Caco-2 (cell line): Measurements from ENCODE around the gene ST6GAL1. TPM values are rescaled to one million over a fixed set of nuclear protein-coding genes. Genes with fewer than 3 reads are reported as not detected.

Experiments used
- BruUV-seq: library from RNA; stranded (reverse); fragments of 400-500 nt; replicated peaks from 2 replicates; lab custom pipeline; 2021; lab: Mats Ljungman, UMichigan
- CTCF ChIA-PET: fragments of 300-600 bp; sonication (Branson Sonifier 250); formaldehyde crosslinking; loops from one replicate; lab custom pipeline; 2022; ENCODE audit warnings: antibody characterized with exemption; lab: Charles Lee
- POLR2A ChIA-PET: fragments of 300-600 bp; sonication (Branson Sonifier 250); formaldehyde crosslinking; loops from one replicate; lab custom pipeline; 2022; ENCODE audit warnings: antibody characterized with exemption; lab: Charles Lee
- DNase-seq, 2 experiments: peaks; one replicate each; pipeline versions ENCODE4 v3.0.0 to v3.0.0-alpha.2; 2020 to 2022
- H3K27me3 ChIP-seq: replicated peaks from 2 replicates; pipeline ENCODE4 v1.6.0; 2011; ENCODE audit warnings: low read length; ENCODE audit not compliant: control insufficient read depth, insufficient read depth
- H3K36me3 ChIP-seq: 2 replicates; pipeline ENCODE4 v1.5.1; 2011; ENCODE audit warnings: low read length; ENCODE audit not compliant: control insufficient read depth, insufficient read depth
- H3K4me1 ChIP-seq: fragments of 250-450 bp; sonication (Bioruptor Pico); 2 replicates; pipeline ENCODE4 v1.5.1; 2020; ENCODE audit warnings: mild to moderate bottlenecking
- H3K4me3 ChIP-seq: 2 replicates; pipeline ENCODE4 v1.5.1; 2011; ENCODE audit warnings: low read depth, mild to moderate bottlenecking, control low read depth, low read length
- H3K9me3 ChIP-seq: fragments of 250-450 bp; sonication (Bioruptor Pico); 2 replicates; pipeline ENCODE4 v1.5.1; 2020; ENCODE audit warnings: mild to moderate bottlenecking, moderate library complexity
- H3K27ac Mint-ChIP-seq: one replicate; pipeline ENCODE4 v1.8.0; 2022; ENCODE audit warnings: mixed read lengths; ENCODE audit not compliant: unreplicated experiment
- H3K27me3 Mint-ChIP-seq: one replicate; pipeline ENCODE4 v1.8.0; 2022; ENCODE audit warnings: mixed read lengths; ENCODE audit not compliant: insufficient read depth, unreplicated experiment
- H3K36me3 Mint-ChIP-seq: one replicate; pipeline ENCODE4 v1.8.0; 2022; ENCODE audit warnings: mild to moderate bottlenecking, mixed read lengths; ENCODE audit not compliant: insufficient read depth, unreplicated experiment
- H3K4me1 Mint-ChIP-seq: one replicate; pipeline ENCODE4 v1.8.0; 2022; ENCODE audit warnings: low read depth, mixed read lengths; ENCODE audit not compliant: unreplicated experiment
- H3K4me3 Mint-ChIP-seq: one replicate; pipeline ENCODE4 v1.8.0; 2022; ENCODE audit warnings: mild to moderate bottlenecking, moderate library complexity, mixed read lengths; ENCODE audit not compliant: unreplicated experiment
- H3K9me3 Mint-ChIP-seq: one replicate; pipeline ENCODE4 v1.8.0; 2022; ENCODE audit warnings: mixed read lengths; ENCODE audit not compliant: unreplicated experiment
- CTCF ChIP-seq, 2 experiments: fragments of 200-600 bp in 1 of 2; IDR thresholded peaks; 1 replicate in 1 of 2; 2 replicates in 1 of 2; pipeline versions ENCODE4 v1.5.1 to v1.8.0; 2011 to 2022; ENCODE audit warnings: antibody characterized with exemption in 1 of 2, control low read depth in 1 of 2, inconsistent platforms in 1 of 2, low read depth in 1 of 2, low read length in 1 of 2, mild to moderate bottlenecking in 1 of 2, moderate library complexity in 1 of 2; ENCODE audit not compliant: insufficient read depth in 1 of 2, severe bottlenecking in 1 of 2, unreplicated experiment in 1 of 2
- intact Hi-C: fragments of 100-400 bp; cut with micrococcal nuclease; formaldehyde crosslinking; loops from one replicate; pipeline ENCODE4 v1.10.0; 2022; ENCODE audit not compliant: unreplicated experiment
- total RNA-seq: library from RNA; stranded (reverse); gene quantifications from 2 replicates; pipeline ENCODE4 v1.2.3, GENCODE V29; 2022

Gene ST6GAL1
- total RNA-seq, 1 experiment from 2014 or later: 34.6 TPM

GRCh38 chr3:186985661-186986364 is 55.5 kb downstream of the ST6GAL1 start:
- Histone ChIP-seq H3K4me3 (no peak overlapping the region), H3K27me3 (no peaks in the 10 kb centered on the region), H3K9me3 (no peaks in the 10 kb centered on the region), H3K36me3 (no peaks in the 10 kb centered on the region), H3K4me1 (peaks cover 16% of the 10 kb centered on the region)
- no TSS peak for BruUV-seq
- ChIA-PET CTCF (no interaction called here), POLR2A (no interaction called here)
- Mint-ChIP-seq H3K27ac (no peak overlapping the region), H3K36me3 (peaks cover 3% of the 10 kb centered on the region), H3K4me3 (no peak overlapping the region), H3K4me1 (peaks cover 26% of the 10 kb centered on the region), H3K27me3 (no peaks in the 10 kb centered on the region), H3K9me3 (no peaks in the 10 kb centered on the region)
- DNase-seq: no peak
- intact Hi-C loops: loop anchor here (10.0 kb wide), 1 partner anchor 179 kb away; no protein-coding TSS in a partner anchor
- no peak for TF ChIP-seq CTCF (IDR thresholded peaks at IDR 0.05; ENCODE audit: insufficient read depth in 1 of 2, low read depth in 1 of 2, low read length in 1 of 2, severe bottlenecking in 1 of 2, unreplicated experiment in 1 of 2)

GRCh38 chr3:186986406-186986805 is 56.1 kb downstream of the ST6GAL1 start:
- no TSS peak for BruUV-seq
- H3K4me3 Mint-ChIP-seq: no peak overlapping the region
- no peaks in the 10 kb centered on the region for H3K27me3 Mint-ChIP-seq
- no peak for DNase-seq
- H3K9me3 ChIP-seq: no peaks in the 10 kb centered on the region
- peaks cover 16% of the 10 kb centered on the region for H3K4me1 ChIP-seq
- POLR2A ChIA-PET: no interaction called here
- no peaks in the 10 kb centered on the region for H3K27me3 ChIP-seq
- H3K36me3 Mint-ChIP-seq: no peaks in the 10 kb centered on the region
- no peaks in the 10 kb centered on the region for H3K36me3 ChIP-seq
- TF ChIP-seq CTCF (IDR thresholded peaks at IDR 0.05; ENCODE audit: insufficient read depth in 1 of 2, low read depth in 1 of 2, low read length in 1 of 2, severe bottlenecking in 1 of 2, unreplicated experiment in 1 of 2): no peak
- CTCF ChIA-PET: no interaction called here
- H3K27ac Mint-ChIP-seq: no peak overlapping the region
- H3K4me3 ChIP-seq: no peak overlapping the region
- no peaks in the 10 kb centered on the region for H3K9me3 Mint-ChIP-seq
- intact Hi-C loops: loop anchor here (10.0 kb wide), 1 partner anchor 178 kb away; no protein-coding TSS in a partner anchor
- peaks cover 21% of the 10 kb centered on the region for H3K4me1 Mint-ChIP-seq

GRCh38 chr3:186986816-186987215 is 56.5 kb downstream of the ST6GAL1 start:
- ChIA-PET CTCF (no interaction called here), POLR2A (no interaction called here)
- H3K36me3 ChIP-seq: no peaks in the 10 kb centered on the region; the same call in 1 of the 2 replicates
- H3K4me1 Mint-ChIP-seq: peaks cover 21% of the 10 kb centered on the region
- DNase-seq: no peak
- H3K4me3 Mint-ChIP-seq: no peak overlapping the region
- no TSS peak for BruUV-seq
- H3K9me3 ChIP-seq: no peaks in the 10 kb centered on the region
- H3K27me3 Mint-ChIP-seq: no peaks in the 10 kb centered on the region
- H3K9me3 Mint-ChIP-seq: no peaks in the 10 kb centered on the region
- H3K36me3 Mint-ChIP-seq: no peaks in the 10 kb centered on the region
- TF ChIP-seq CTCF (IDR thresholded peaks at IDR 0.05; ENCODE audit: insufficient read depth in 1 of 2, low read depth in 1 of 2, low read length in 1 of 2, severe bottlenecking in 1 of 2, unreplicated experiment in 1 of 2): no peak
- H3K27ac Mint-ChIP-seq: no peak overlapping the region
- intact Hi-C loops: loop anchor here (10.0 kb wide), 1 partner anchor 178 kb away; no protein-coding TSS in a partner anchor
- peaks cover 16% of the 10 kb centered on the region for H3K4me1 ChIP-seq
- no peak overlapping the region for H3K4me3 ChIP-seq
- H3K27me3 ChIP-seq: no peaks in the 10 kb centered on the region
